Measurements from ENCODE around the gene CENPW. TPM values are rescaled to one million over a fixed set of nuclear protein-coding genes. Genes with fewer than 3 reads are reported as not detected.

Gene CENPW
- total RNA-seq, 2 experiments from 2014 or later, result 1.0 to 1.1 TPM

- no peaks in the 10 kb centered on the region for H3K9me3 ChIP-seq (ENCODE audit: control insufficient read depth in 1 of 2, insufficient read depth in 1 of 2, low read length in 2 of 2)
- no peak overlapping the region for H3K27ac ChIP-seq (ENCODE audit: low read depth in 1 of 2, low read length in 2 of 2)
- Mint-ChIP-seq H3K9me3 (no peaks in the 10 kb centered on the region), H3K27ac (no peak overlapping the region), H3K4me1 (ENCODE audit: low read depth) (no peaks in the 10 kb centered on the region), H3K36me3 (ENCODE audit: low read depth) (no peaks in the 10 kb centered on the region), H3K4me3 (no peak overlapping the region), H3K27me3 (no peaks in the 10 kb centered on the region)
- intact Hi-C loops (cut with DNase I, micrococcal nuclease), result no loop called here
- ChIA-PET POLR2A (no interaction called here), CTCF (no interaction called here)
- DNase-seq (no peak), ATAC-seq (ENCODE audit: poor library complexity) (no peak)
- H3K4me3 ChIP-seq (ENCODE audit: low read length), result no peak overlapping the region
- H3K36me3 ChIP-seq (ENCODE audit: insufficient read depth, low read length), result no peaks in the 10 kb centered on the region
- H3K4me1 ChIP-seq (ENCODE audit: insufficient read depth, low read length), result no peaks in the 10 kb centered on the region
- no peaks in the 10 kb centered on the region for H3K27me3 ChIP-seq (ENCODE audit: control insufficient read depth in 1 of 2, insufficient read depth in 2 of 2, low read length in 2 of 2)
- no peak for TF ChIP-seq CTCF (IDR thresholded peaks at IDR 0.05)
Measured at GRCh38 chr6:126308362-126308761, 31.6 kb upstream of the CENPW start.

GRCh38 chr6:126312013-126312665 lies 27.8 kb upstream of the CENPW start:
- Mint-ChIP-seq H3K27me3 (peaks cover 3% of the 10 kb centered on the region), H3K27ac (no peak overlapping the region), H3K36me3 (ENCODE audit: low read depth) (no peaks in the 10 kb centered on the region), H3K4me1 (ENCODE audit: low read depth) (no peaks in the 10 kb centered on the region), H3K9me3 (no peaks in the 10 kb centered on the region), H3K4me3 (no peak overlapping the region)
- ATAC-seq (ENCODE audit: poor library complexity) (no peak), DNase-seq (no peak)
- ChIA-PET POLR2A (no interaction called here), CTCF (no interaction called here)
- H3K9me3 ChIP-seq (ENCODE audit: control insufficient read depth in 1 of 2, insufficient read depth in 1 of 2, low read length in 2 of 2), result no peaks in the 10 kb centered on the region
- H3K27ac ChIP-seq (ENCODE audit: low read depth in 1 of 2, low read length in 2 of 2), result no peak overlapping the region
- H3K27me3 ChIP-seq (ENCODE audit: control insufficient read depth in 1 of 2, insufficient read depth in 2 of 2, low read length in 2 of 2), result no peaks in the 10 kb centered on the region
- intact Hi-C loops (cut with DNase I, micrococcal nuclease), result no loop called here
- no peak overlapping the region for H3K4me3 ChIP-seq (ENCODE audit: low read length)
- no peaks in the 10 kb centered on the region for H3K36me3 ChIP-seq (ENCODE audit: insufficient read depth, low read length)
- H3K4me1 ChIP-seq (ENCODE audit: insufficient read depth, low read length), result no peaks in the 10 kb centered on the region
- no peak for TF ChIP-seq CTCF (IDR thresholded peaks at IDR 0.05)

GRCh38 chr6:126313941-126314340 lies 26.0 kb upstream of the CENPW start:
- Histone ChIP-seq H3K27me3 (ENCODE audit: control insufficient read depth in 1 of 2, insufficient read depth in 2 of 2, low read length in 2 of 2) (no peaks in the 10 kb centered on the region), H3K27ac (ENCODE audit: low read depth in 1 of 2, low read length in 2 of 2) (no peak overlapping the region), H3K4me1 (ENCODE audit: insufficient read depth, low read length) (no peaks in the 10 kb centered on the region), H3K36me3 (ENCODE audit: insufficient read depth, low read length) (no peaks in the 10 kb centered on the region), H3K4me3 (ENCODE audit: low read length) (no peak overlapping the region), H3K9me3 (ENCODE audit: control insufficient read depth in 1 of 2, insufficient read depth in 1 of 2, low read length in 2 of 2) (no peaks in the 10 kb centered on the region)
- no peak overlapping the region for H3K4me3 Mint-ChIP-seq
- no peak for DNase-seq
- CTCF ChIA-PET, result no interaction called here
- H3K9me3 Mint-ChIP-seq, result no peaks in the 10 kb centered on the region
- POLR2A ChIA-PET, result no interaction called here
- H3K4me1 Mint-ChIP-seq (ENCODE audit: low read depth), result no peaks in the 10 kb centered on the region
- no peak overlapping the region for H3K27ac Mint-ChIP-seq
- H3K36me3 Mint-ChIP-seq (ENCODE audit: low read depth), result no peaks in the 10 kb centered on the region
- ATAC-seq (ENCODE audit: poor library complexity), result no peak
- intact Hi-C loops (cut with DNase I, micrococcal nuclease), result no loop called here
- TF ChIP-seq CTCF (IDR thresholded peaks at IDR 0.05), result no peak
- peaks cover 3% of the 10 kb centered on the region for H3K27me3 Mint-ChIP-seq

Data from CD4-positive, alpha-beta T cell (primary cell).